Sigmoid colon (tissue), 7 donors: ENCODE data around the gene SLC6A8. TPM values are rescaled to one million over a fixed set of nuclear protein-coding genes. Genes with fewer than 3 reads are reported as not detected.

Experiments
- DNase-seq: peaks from one replicate; pipeline ENCODE4 v3.0.0-alpha.2; 2019
- H3K27ac ChIP-seq, 4 donors: fragments of 200-600 bp; sonication (generic); one replicate each; pipeline ENCODE4 v1.5.1; 2016 to 2019; ENCODE audit warnings: mild to moderate bottlenecking in 1 of 4
- H3K27me3 ChIP-seq, 3 donors: fragments of 200-600 bp; sonication (generic); one replicate each; pipeline ENCODE4 v1.5.1; 2019; ENCODE audit warnings: mild to moderate bottlenecking in 1 of 3
- H3K36me3 ChIP-seq, 4 donors: fragments of 200-600 bp; sonication (generic); one replicate each; pipeline ENCODE4 v1.5.1; 2016 to 2019
- H3K4me1 ChIP-seq, 4 donors: fragments of 200-600 bp; sonication (generic); one replicate each; pipeline ENCODE4 v1.5.1; 2017 to 2019
- H3K4me3 ChIP-seq, 4 donors: fragments of 200-600 bp; sonication (generic); one replicate each; pipeline ENCODE4 v1.5.1; 2017 to 2019; ENCODE audit warnings: mild to moderate bottlenecking in 2 of 4, moderate library complexity in 1 of 4
- H3K9me3 ChIP-seq, 4 donors: fragments of 200-600 bp in 3 of 4; sonication (generic) in 3 of 4; one replicate each; pipeline versions ENCODE4 v1.5.1 to v1.6.1; 2013 to 2019
- CTCF ChIP-seq, 4 experiments: fragments of 450-650 bp in 3 of 4; fragments of 200-600 bp in 1 of 4; IDR thresholded peaks; one replicate each; pipeline ENCODE4 v1.5.1; 2016 to 2019; ENCODE audit warnings: antibody characterized with exemption in 4 of 4, mild to moderate bottlenecking in 3 of 4, moderate library complexity in 2 of 4
- EP300 ChIP-seq, 4 donors: sonication (generic); formaldehyde crosslinking; IDR thresholded peaks; one replicate each; pipeline ENCODE4 v1.6.1; 2017; ENCODE audit warnings: antibody characterized with exemption in 4 of 4
- POLR2A ChIP-seq, 2 donors: fragments of 450-650 bp; IDR thresholded peaks; one replicate each; pipeline ENCODE4 v1.6.1; 2016; ENCODE audit warnings: antibody characterized with exemption in 2 of 2, mild to moderate bottlenecking in 2 of 2, moderate library complexity in 2 of 2
- POLR2AphosphoS5 ChIP-seq, 4 donors: sonication (generic); formaldehyde crosslinking; IDR thresholded peaks; one replicate each; pipeline ENCODE4 v1.6.1; 2017; ENCODE audit warnings: antibody characterized with exemption in 4 of 4
- WGBS, 2 donors: extraction: QIAGEN DNeasy Blood & Tissue Kit; methylation state at CpG; one replicate each; pipeline ENCODE4 v1.1.7; 2013; 5-methylcytosine and 5-hydroxymethylcytosine counted together
- intact Hi-C: fragments of 100-400 bp; cut with DNase I; formaldehyde crosslinking; loops from one replicate; pipeline ENCODE4 v1.15.1; 2023
- polyA plus RNA-seq, 3 donors: library from polyadenylated mRNA; stranded (reverse); fragments of 200-250 nt; gene quantifications; one replicate each; pipeline ENCODE4 v1.2.3, GENCODE V29; 2013
- total RNA-seq, 4 donors: library from RNA; depleted of rRNA; stranded (reverse); fragments of >200 nt; gene quantifications; one replicate each; pipeline ENCODE4 v1.1.0, GENCODE V29; 2016
- donor health status: healthy with polysubstance abuse.
- donor health status: Bipolar disorder and iron deficiency.
- donor health status: healthy.

SLC6A8 gene
- total and polyA plus RNA-seq, 7 donors, result 31.9 to 158 (median 60.7) TPM

GRCh38 chrX:153669174-153669890 lies 18.4 kb upstream of the SLC6A8 start:
- TF ChIP-seq EP300 (IDR thresholded peaks at IDR 0.05) (no peak), CTCF (IDR thresholded peaks at IDR 0.05) (peak; percentile 33 to 66 (median 52))
- Histone ChIP-seq H3K27ac (peak overlapping the region in 3 of 4 donors; percentile 70 to 79 (median 75)), H3K4me1 (peaks cover 0 to 3% (median 0%) of the 10 kb centered on the region in 4 donors), H3K4me3 (no peak overlapping the region), H3K9me3 (no peaks in the 10 kb centered on the region), H3K27me3 (no peaks in the 10 kb centered on the region), H3K36me3 (no peaks in the 10 kb centered on the region)
- intact Hi-C loops, result loop anchor here (5.0 kb wide), 1 partner anchor 38 kb away; no protein-coding TSS in a partner anchor
- peak; percentile 60 for DNase-seq
- 45 to 55% methylated on average over 17 of the region's 17 CpGs for WGBS, 2 donors

- no peak overlapping the region for H3K4me3 ChIP-seq
- WGBS, 2 donors, result 77 to 86% methylated on average over 23 of the region's 23 CpGs
- no peaks in the 10 kb centered on the region for H3K27me3 ChIP-seq
- peak overlapping the region in 3 of 4 donors; percentile 70 to 79 (median 75) for H3K27ac ChIP-seq
- H3K4me1 ChIP-seq, result peaks cover 0 to 3% (median 0%) of the 10 kb centered on the region in 4 donors
- TF ChIP-seq EP300 (IDR thresholded peaks at IDR 0.05), result no peak
- TF ChIP-seq POLR2A (IDR thresholded peaks at IDR 0.05), result no peak
- no peak for TF ChIP-seq POLR2AphosphoS5 (IDR thresholded peaks at IDR 0.05)
- TF ChIP-seq CTCF (IDR thresholded peaks at IDR 0.05), result no peak
- no peaks in the 10 kb centered on the region for H3K9me3 ChIP-seq
- intact Hi-C loops, result loop anchor here (5.0 kb wide), 1 partner anchor 37 kb away; no protein-coding TSS in a partner anchor
- DNase-seq, result peak; percentile 62
- H3K36me3 ChIP-seq, result no peaks in the 10 kb centered on the region
Observed at GRCh38 chrX:153669901-153670731, 17.6 kb upstream of the SLC6A8 start.

GRCh38 chrX:153670748-153671588 lies 16.8 kb upstream of the SLC6A8 start:
- Histone ChIP-seq H3K4me1 (peaks cover 0 to 3% (median 0%) of the 10 kb centered on the region in 4 donors), H3K27me3 (no peaks in the 10 kb centered on the region), H3K9me3 (no peaks in the 10 kb centered on the region), H3K36me3 (no peaks in the 10 kb centered on the region), H3K27ac (peak overlapping the region in 2 of 4 donors; percentile 79 to 82), H3K4me3 (no peak overlapping the region)
- 86 to 92% methylated on average over 23 of the region's 23 CpGs for WGBS, 2 donors
- TF ChIP-seq EP300 (IDR thresholded peaks at IDR 0.05) (no peak), CTCF (IDR thresholded peaks at IDR 0.05) (no peak), POLR2AphosphoS5 (IDR thresholded peaks at IDR 0.05) (no peak), POLR2A (IDR thresholded peaks at IDR 0.05) (no peak)
- DNase-seq, result peak; percentile 52
- intact Hi-C loops, result no loop called here
